SK-N-SH treated with all-trans-retinoic acid at 6 μM for 48 hours (cell line): ENCODE data around the gene TEAD4.

ENCODE experiments used
- BACH2 ChIP-seq: fragments of 250-450 bp; sonication (Bioruptor Pico); IDR thresholded peaks from 2 replicates; pipeline ENCODE4 v1.9.0; 2021; ENCODE audit warnings: mild to moderate bottlenecking, borderline replicate concordance
- SNAI2 ChIP-seq: fragments of 250-450 bp; sonication (Bioruptor Pico); IDR thresholded peaks from 2 replicates; pipeline ENCODE4 v1.5.0; 2020; ENCODE audit warnings: mild to moderate bottlenecking, moderate library complexity
- ZC3H10 ChIP-seq: fragments of 250-450 bp; sonication (Bioruptor Pico); IDR thresholded peaks from 2 replicates; pipeline ENCODE4 v1.5.1; 2021; ENCODE audit warnings: mild to moderate bottlenecking, moderate library complexity

DNA sequence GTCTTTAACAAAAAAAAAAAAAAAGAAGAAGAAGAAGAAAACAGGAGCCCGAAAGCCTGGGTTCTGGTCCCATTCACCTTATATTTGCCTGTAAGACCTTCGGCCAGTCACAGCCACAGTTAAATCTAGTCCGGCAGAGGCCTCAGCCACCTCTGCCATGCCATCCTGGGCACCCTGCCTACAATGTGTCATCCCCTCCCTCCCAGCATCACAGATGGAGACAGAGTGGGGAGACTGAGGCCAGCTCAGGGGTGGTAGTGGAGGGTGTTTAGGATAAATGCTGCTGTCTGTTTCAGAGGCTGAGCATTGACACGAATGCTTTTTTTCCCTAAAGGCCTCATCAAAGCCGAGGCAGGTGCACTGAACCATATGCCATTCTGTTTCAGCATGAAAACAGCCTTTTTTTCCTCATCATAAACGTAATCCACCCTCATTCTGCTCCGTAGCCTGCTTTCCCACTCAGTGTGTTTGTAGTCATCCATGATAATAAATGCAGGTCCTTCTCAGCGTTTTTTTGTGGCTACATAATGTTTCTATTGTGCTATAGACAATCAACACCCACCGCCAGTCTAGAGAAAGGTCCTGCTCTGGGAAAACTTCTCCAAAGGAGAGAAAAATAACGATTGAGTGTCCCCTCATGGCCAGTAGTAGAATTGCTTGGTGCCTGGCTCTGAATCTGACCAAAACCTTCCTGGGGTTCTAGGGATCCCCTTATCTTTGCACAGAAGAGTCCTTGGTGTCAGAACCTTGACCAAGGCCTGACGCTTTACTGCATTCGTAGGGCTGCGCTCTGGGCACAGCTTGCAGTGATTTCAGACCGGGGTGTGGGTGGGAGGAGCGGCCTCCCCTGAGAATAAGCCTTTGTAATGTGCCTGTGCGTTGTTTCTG, 76.9 kb downstream of the TEAD4 start:
- no peak for TF ChIP-seq SNAI2 (CRISPR knock-in tag)
- no peak for TF ChIP-seq ZC3H10 (CRISPR knock-in tag)
- TF ChIP-seq BACH2 (CRISPR knock-in tag) = no peak
